ENCODE data around the gene BRD7. TPM values are rescaled to one million over a fixed set of nuclear protein-coding genes. Genes with fewer than 3 reads are reported as not detected.

BRD7 gene
- total and polyA plus RNA-seq, 3 donors from 2014 or later: 79.2 to 110 (median 96.0) TPM

GRCh38 chr16:50267151-50267631, 101.6 kb downstream of the BRD7 start:
- intact Hi-C loops (cut with DNase I; ENCODE audit: low total_unique reads): no loop called here
- Histone ChIP-seq H3K27ac (no peak overlapping the region), H3K9me3 (no peaks in the 10 kb centered on the region), H3K4me1 (peaks cover 5% of the 10 kb centered on the region), H3K27me3 (no peaks in the 10 kb centered on the region), H3K4me3 (no peak overlapping the region), H3K36me3 (ENCODE audit: low read depth, missing control alignments) (no peaks in the 10 kb centered on the region)
- DNase-seq: no peak
- TF ChIP-seq POLR2A (IDR thresholded peaks at IDR 0.05) (no peak), CTCF (IDR thresholded peaks at IDR 0.05) (no peak)
- WGBS, 2 donors: 85 to 90% methylated on average over 8 of the region's 8 CpGs

- H3K27me3 ChIP-seq: no peaks in the 10 kb centered on the region
- 46 to 51% methylated on average over 11 to 25 of the region's 25 CpGs for WGBS, 2 donors
- no peaks in the 10 kb centered on the region for H3K36me3 ChIP-seq (ENCODE audit: low read depth, missing control alignments)
- TF ChIP-seq POLR2A (IDR thresholded peaks at IDR 0.05): no peak
- H3K4me3 ChIP-seq: no peak within 1 kb of the TSS
- H3K27ac ChIP-seq: no peak within 1 kb of the TSS
- H3K9me3 ChIP-seq: no peaks in the 10 kb centered on the region
- peak; percentile 38 for DNase-seq
- H3K4me1 ChIP-seq: peaks cover 5% of the 10 kb centered on the region
- intact Hi-C loops (cut with DNase I; ENCODE audit: low total_unique reads): no loop called here
Measured at GRCh38 chr16:50266337-50267091, 102.3 kb downstream of the BRD7 start, which contains the start of gene ADCY7. Gene ADCY7, plus strand, starts transcription at chr16:50266551. Its CDS starts 21,629 bp downstream, at chr16:50288180.

Small RNA genes lying within 50 kb of the gene (microRNA-seq; reads per million reads assigned to microRNA genes)
- 0 reads per million in 2 donors for gene MIR6771 (ENCODE audit: borderline number of aligned reads in 2 of 2, borderline replicate concordance in 1 of 2)

Small RNA genes lying within 50 kb of the gene (small RNA-seq; reads per million reads assigned to genes)
- gene MIR6771: 0 reads per million in 2 donors

Other genes starting within 250 kb of the BRD7 start
- gene TENT4B, start 215.7 kb downstream of the BRD7 start, total RNA-seq: 10 to 100 TPM; 27.5 to 37.6 TPM
- 56.6 TPM for gene TENT4B, start 215.7 kb downstream of the BRD7 start, polyA plus RNA-seq (ENCODE audit: insufficient read depth, low read depth, low replicate concordance)
- 1 to 10 TPM; 5.9 to 9.4 TPM for gene ADCY7, start 102.4 kb downstream of the BRD7 start, total RNA-seq
- 5.9 TPM for gene ADCY7, start 102.4 kb downstream of the BRD7 start, polyA plus RNA-seq (ENCODE audit: insufficient read depth, low read depth, low replicate concordance)
- 10 to 100 TPM in 1 of 2 donors, 1 to 10 TPM in 1; 8.4 to 14.4 TPM for gene NKD1, start 179.4 kb upstream of the BRD7 start, total RNA-seq
- gene NKD1, start 179.4 kb upstream of the BRD7 start, polyA plus RNA-seq (ENCODE audit: insufficient read depth, low read depth, low replicate concordance): 5.9 TPM

Measured in testis (tissue), 3 donors.